KMS-11 (cell line): ENCODE results near the gene SLC38A10.

ENCODE experiments used
- H2AFZ ChIP-seq: fragments of 200-600 bp; sonication (generic); 2 replicates; pipeline ENCODE4 v1.6.1; 2016; ENCODE audit warnings: antibody characterized with exemption, mixed run types, low read depth
- H3K27ac ChIP-seq: fragments of 200-600 bp; sonication (generic); 2 replicates; pipeline ENCODE4 v1.6.1; 2016; ENCODE audit warnings: mild to moderate bottlenecking, mixed run types
- H3K27me3 ChIP-seq: fragments of 200-600 bp; sonication (generic); 2 replicates; pipeline ENCODE4 v1.6.1; 2017; ENCODE audit warnings: mild to moderate bottlenecking, low read depth, mixed run types, moderate library complexity; ENCODE audit not compliant: insufficient read depth
- H3K36me3 ChIP-seq: fragments of 200-600 bp; sonication (generic); 2 replicates; pipeline ENCODE4 v1.6.1; 2017; ENCODE audit warnings: mild to moderate bottlenecking, mixed run types; ENCODE audit not compliant: insufficient read depth
- H3K4me1 ChIP-seq: fragments of 200-600 bp; sonication (generic); 2 replicates; pipeline ENCODE4 v1.6.1; 2016; ENCODE audit warnings: mild to moderate bottlenecking, low read depth, mixed run types; ENCODE audit not compliant: poor library complexity, severe bottlenecking
- H3K4me2 ChIP-seq: fragments of 200-600 bp; sonication (generic); 2 replicates; pipeline ENCODE4 v1.7.0; 2016; ENCODE audit warnings: mild to moderate bottlenecking, mixed run types
- H3K4me3 ChIP-seq: fragments of 200-600 bp; sonication (generic); IDR thresholded peaks from 2 replicates; pipeline ENCODE4 v1.6.1; 2017; ENCODE audit warnings: low read depth, low read length, mixed read lengths; ENCODE audit not compliant: insufficient read depth
- H3K79me2 ChIP-seq: fragments of 200-600 bp; sonication (generic); 2 replicates; pipeline ENCODE4 v1.6.1; 2016; ENCODE audit warnings: low read depth, mixed run types; ENCODE audit not compliant: insufficient read depth
- H3K9ac ChIP-seq: fragments of 200-600 bp; sonication (generic); 2 replicates; pipeline ENCODE4 v1.6.1; 2016; ENCODE audit warnings: mild to moderate bottlenecking, mixed run types
- H4K20me1 ChIP-seq: fragments of 200-600 bp; sonication (generic); 2 replicates; pipeline ENCODE4 v1.6.1; 2016; ENCODE audit warnings: mild to moderate bottlenecking, mixed run types; ENCODE audit not compliant: insufficient read depth
- TF ChIP-seq, protein P1 (sequence below): fragments of 200-600 bp; sonication (generic); conservative IDR thresholded peaks from 2 replicates; pipeline ENCODE4 v1.6.1; 2017; ENCODE audit warnings: low read depth, mild to moderate bottlenecking, antibody characterized with exemption, low read length, moderate library complexity, mixed read lengths

SLC38A10 gene

GRCh38 chr17:81252326-81252986, 42.7 kb downstream of the SLC38A10 start:
- no peaks in the 10 kb centered on the region for H3K4me1 ChIP-seq
- no peak overlapping the region for H3K4me3 ChIP-seq
- H3K4me2 ChIP-seq: no peak overlapping the region
- no peaks in the 10 kb centered on the region for H4K20me1 ChIP-seq
- TF ChIP-seq, protein P1, sequence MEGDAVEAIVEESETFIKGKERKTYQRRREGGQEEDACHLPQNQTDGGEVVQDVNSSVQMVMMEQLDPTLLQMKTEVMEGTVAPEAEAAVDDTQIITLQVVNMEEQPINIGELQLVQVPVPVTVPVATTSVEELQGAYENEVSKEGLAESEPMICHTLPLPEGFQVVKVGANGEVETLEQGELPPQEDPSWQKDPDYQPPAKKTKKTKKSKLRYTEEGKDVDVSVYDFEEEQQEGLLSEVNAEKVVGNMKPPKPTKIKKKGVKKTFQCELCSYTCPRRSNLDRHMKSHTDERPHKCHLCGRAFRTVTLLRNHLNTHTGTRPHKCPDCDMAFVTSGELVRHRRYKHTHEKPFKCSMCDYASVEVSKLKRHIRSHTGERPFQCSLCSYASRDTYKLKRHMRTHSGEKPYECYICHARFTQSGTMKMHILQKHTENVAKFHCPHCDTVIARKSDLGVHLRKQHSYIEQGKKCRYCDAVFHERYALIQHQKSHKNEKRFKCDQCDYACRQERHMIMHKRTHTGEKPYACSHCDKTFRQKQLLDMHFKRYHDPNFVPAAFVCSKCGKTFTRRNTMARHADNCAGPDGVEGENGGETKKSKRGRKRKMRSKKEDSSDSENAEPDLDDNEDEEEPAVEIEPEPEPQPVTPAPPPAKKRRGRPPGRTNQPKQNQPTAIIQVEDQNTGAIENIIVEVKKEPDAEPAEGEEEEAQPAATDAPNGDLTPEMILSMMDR: no peak
- no peaks in the 10 kb centered on the region for H3K36me3 ChIP-seq
- H3K9ac ChIP-seq: no peak overlapping the region
- no peaks in the 10 kb centered on the region for H3K79me2 ChIP-seq
- H3K27me3 ChIP-seq: no peaks in the 10 kb centered on the region
- H3K27ac ChIP-seq: no peak overlapping the region
- H2AFZ ChIP-seq: no peak overlapping the region

GRCh38 chr17:81251709-81252301, 43.3 kb downstream of the SLC38A10 start:
- Histone ChIP-seq H4K20me1 (no peaks in the 10 kb centered on the region), H3K79me2 (no peaks in the 10 kb centered on the region)

GRCh38 chr17:81251094-81251708, 43.9 kb downstream of the SLC38A10 start:
- TF ChIP-seq, protein P1: no peak
- H3K79me2 ChIP-seq: no peaks in the 10 kb centered on the region
- no peak overlapping the region for H3K9ac ChIP-seq
- H3K36me3 ChIP-seq: no peaks in the 10 kb centered on the region
- no peaks in the 10 kb centered on the region for H4K20me1 ChIP-seq
- H3K27ac ChIP-seq: no peak overlapping the region
- H3K4me3 ChIP-seq: no peak overlapping the region
- H3K4me2 ChIP-seq: no peak overlapping the region
- no peak overlapping the region for H2AFZ ChIP-seq
- H3K27me3 ChIP-seq: no peaks in the 10 kb centered on the region
- H3K4me1 ChIP-seq: no peaks in the 10 kb centered on the region

More at GRCh38 chr17:81251709-81252301, 43.3 kb downstream of the SLC38A10 start:
- Histone ChIP-seq H3K9ac (no peak overlapping the region), H2AFZ (no peak overlapping the region), H3K4me1 (no peaks in the 10 kb centered on the region), H3K27ac (no peak overlapping the region), H3K4me2 (no peak overlapping the region), H3K36me3 (no peaks in the 10 kb centered on the region), H3K4me3 (no peak overlapping the region), H3K27me3 (no peaks in the 10 kb centered on the region)
- TF ChIP-seq, protein P1: no peak

GRCh38 chr17:81250286-81251093, 44.6 kb downstream of the SLC38A10 start:
- Histone ChIP-seq H3K4me2 (no peak overlapping the region), H3K27ac (no peak overlapping the region), H3K79me2 (no peaks in the 10 kb centered on the region), H2AFZ (no peak overlapping the region), H3K4me1 (no peaks in the 10 kb centered on the region), H3K36me3 (no peaks in the 10 kb centered on the region), H3K4me3 (no peak overlapping the region), H3K27me3 (no peaks in the 10 kb centered on the region), H4K20me1 (no peaks in the 10 kb centered on the region), H3K9ac (no peak overlapping the region)
- TF ChIP-seq, protein P1: no peak
